B cell (primary cell): ENCODE results near the gene C1QTNF6. TPM values are rescaled to one million over a fixed set of nuclear protein-coding genes. Genes with fewer than 3 reads are reported as not detected.
A peak's percentile ranks its signal among the peaks of the same experiment; 100 is the strongest.

Experiments used
- ATAC-seq: fragments of 200-7000 bp; cut with Tn5 transposase; one replicate; pipeline ENCODE4 v1.10.0; 2021; ENCODE audit warnings: low read depth, mild to moderate bottlenecking, moderate number of reproducible peaks, moderate library complexity
- CTCF ChIA-PET: fragments of 350-600 bp; sonication (Branson Sonifier 250); formaldehyde crosslinking; loops from one replicate; lab custom pipeline; 2021; ENCODE audit warnings: antibody characterized with exemption, inconsistent platforms; lab: Charles Lee
- POLR2A ChIA-PET: fragments of 350-600 bp; sonication (Branson Sonifier 250); formaldehyde crosslinking; loops from one replicate; lab custom pipeline; 2021; ENCODE audit warnings: antibody characterized with exemption; lab: Charles Lee
- DNase-seq: peaks from one replicate; pipeline ENCODE4 v3.0.0; 2013
- H2AFZ ChIP-seq: 2 replicates; pipeline ENCODE4 v1.6.1; 2012; ENCODE audit warnings: mild to moderate bottlenecking, low read depth, low read length; ENCODE audit not compliant: insufficient read depth, poor library complexity, severe bottlenecking
- H3K27ac ChIP-seq, 2 donors: 1 replicate in 1 of 2; 2 replicates in 1 of 2; pipeline ENCODE4 v1.5.1; 2012 to 2013; ENCODE audit warnings: low read length in 2 of 2, mild to moderate bottlenecking in 2 of 2, moderate library complexity in 1 of 2
- H3K27me3 ChIP-seq, 4 experiments: fragments of 200-600 bp in 1 of 4; sonication (generic) in 1 of 4; replicated peaks in 1 of 4; 1 replicate in 2 of 4; 2 replicates in 2 of 4; pipeline versions ENCODE4 v1.6.1 to v1.7.0; 2013 to 2016; ENCODE audit warnings: low read length in 3 of 4, mild to moderate bottlenecking in 2 of 4, mixed read lengths in 1 of 4, moderate library complexity in 1 of 4; ENCODE audit not compliant: insufficient read depth in 4 of 4, control insufficient read depth in 3 of 4; ENCODE audit errors: control extremely low read depth in 1 of 4
- H3K36me3 ChIP-seq, 2 experiments: replicated peaks in 1 of 2; 1 replicate in 1 of 2; 2 replicates in 1 of 2; pipeline versions ENCODE4 v1.6.1 to v1.7.1; 2013; ENCODE audit warnings: low read length in 1 of 2; ENCODE audit not compliant: insufficient read depth in 2 of 2, control insufficient read depth in 1 of 2; ENCODE audit errors: control extremely low read depth in 1 of 2, extremely low read depth in 1 of 2
- H3K4me1 ChIP-seq, 2 donors: fragments of 200-600 bp in 1 of 2; sonication (generic) in 1 of 2; 1 replicate in 1 of 2; 2 replicates in 1 of 2; pipeline versions ENCODE4 v1.5.1 to v1.6.1; 2013 to 2017; ENCODE audit warnings: low read length in 2 of 2; ENCODE audit not compliant: control insufficient read depth in 2 of 2, insufficient read depth in 2 of 2
- H3K4me2 ChIP-seq: replicated peaks from 2 replicates; pipeline ENCODE3; 2012; ENCODE audit warnings: mild to moderate bottlenecking, low read depth, low read length; ENCODE audit not compliant: poor library complexity, severe bottlenecking
- H3K4me3 ChIP-seq, 5 experiments: fragments of 200-600 bp in 1 of 5; sonication (generic) in 1 of 5; 1 replicate in 3 of 5; 2 replicates in 2 of 5; pipeline versions ENCODE4 v1.5.1 to v1.7.0; 2011 to 2016; ENCODE audit warnings: low read length in 4 of 5, mild to moderate bottlenecking in 4 of 5, low read depth in 2 of 5, control low read depth in 1 of 5, moderate library complexity in 1 of 5; ENCODE audit not compliant: insufficient read depth in 1 of 5; ENCODE audit errors: control extremely low read depth in 1 of 5, extremely low read depth in 1 of 5
- H3K79me2 ChIP-seq: fragments of 200-600 bp; sonication (generic); one replicate; pipeline ENCODE4 v1.6.0; 2016; ENCODE audit warnings: low read length; ENCODE audit not compliant: control insufficient read depth, insufficient read depth
- H3K9ac ChIP-seq: fragments of 200-600 bp; sonication (generic); 2 replicates; pipeline ENCODE4 v1.6.1; 2017; ENCODE audit warnings: mild to moderate bottlenecking, low read length, moderate library complexity
- H3K9me3 ChIP-seq, 3 donors: one replicate each; pipeline versions ENCODE4 v1.6.1 to v1.7.1; 2013; ENCODE audit warnings: low read length in 2 of 3; ENCODE audit not compliant: control insufficient read depth in 2 of 3, insufficient read depth in 1 of 3; ENCODE audit errors: control extremely low read depth in 1 of 3
- H4K20me1 ChIP-seq: 2 replicates; pipeline ENCODE4 v1.6.0; 2012; ENCODE audit warnings: mild to moderate bottlenecking, low read length; ENCODE audit not compliant: insufficient read depth, control insufficient read depth, poor library complexity, severe bottlenecking
- H3K27ac Mint-ChIP-seq: one replicate; pipeline ENCODE4 v1.8.0; 2021; ENCODE audit warnings: mixed read lengths
- H3K27me3 Mint-ChIP-seq: one replicate; pipeline ENCODE4 v1.8.0; 2021; ENCODE audit warnings: mixed read lengths
- H3K4me1 Mint-ChIP-seq: one replicate; pipeline ENCODE4 v1.8.0; 2021; ENCODE audit warnings: mixed read lengths
- H3K4me3 Mint-ChIP-seq: one replicate; pipeline ENCODE4 v1.8.0; 2021; ENCODE audit warnings: mixed read lengths
- H3K9me3 Mint-ChIP-seq: one replicate; pipeline ENCODE4 v1.8.0; 2022; ENCODE audit warnings: mixed read lengths; ENCODE audit not compliant: insufficient read depth
- EZH2 ChIP-seq: IDR thresholded peaks from 2 replicates; pipeline ENCODE4 v1.6.1; 2012; ENCODE audit warnings: borderline replicate concordance, low read depth, mild to moderate bottlenecking, moderate library complexity, low read length; ENCODE audit not compliant: insufficient read depth, poor library complexity, severe bottlenecking
- WGBS: methylation state at CpG from one replicate; pipeline ENCODE4 v1.1.5; 2013; ENCODE audit warnings: missing lambda C conversion rate; ENCODE audit not compliant: insufficient coverage; 5-methylcytosine and 5-hydroxymethylcytosine counted together
- intact Hi-C: fragments of 100-400 bp; cut with micrococcal nuclease; formaldehyde crosslinking; loops from one replicate; pipeline ENCODE4 v1.10.0; 2022
- polyA plus RNA-seq: library from polyadenylated mRNA; depleted of rRNA; stranded (reverse); fragments of >200 nt; gene quantifications from 2 replicates; pipeline ENCODE4 v1.2.3, GENCODE V29; 2012
- total RNA-seq, 2 donors: library from RNA; stranded (reverse); fragments of 120-200 nt in 1 of 2; gene quantifications; 1 replicate in 1 of 2; 2 replicates in 1 of 2; pipeline versions ENCODE4 v1.2.3 to v1.2.4, GENCODE V29; 2013 to 2022
- TF ChIP-seq, protein P1 (sequence below): fragments of 200-600 bp; IDR thresholded peaks from one replicate; pipeline ENCODE4 v1.8.0; 2022; ENCODE audit warnings: antibody characterized with exemption, mild to moderate bottlenecking

C1QTNF6 gene
- total and polyA plus RNA-seq, 2 donors (not counting 1 experiment from before 2014, with no cell fraction given) = 18.5 to 33.9 TPM

- Histone ChIP-seq H3K9me3 (no peaks in the 10 kb centered on the region), H3K79me2 (no peaks in the 10 kb centered on the region), H3K27ac (no peak overlapping the region), H3K36me3 (no peaks in the 10 kb centered on the region), H3K4me1 (no peaks in the 10 kb centered on the region), H2AFZ (no peak overlapping the region), H3K9ac (no peak overlapping the region), H4K20me1 (no peaks in the 10 kb centered on the region), H3K4me3 (no peak overlapping the region), H3K4me2 (no peak overlapping the region), H3K27me3 (no peaks in the 10 kb centered on the region)
- H3K27me3 Mint-ChIP-seq = no peaks in the 10 kb centered on the region
- ATAC-seq (peak; percentile 50), DNase-seq (no peak)
- CTCF ChIA-PET = interaction anchor here (1.3 kb wide), 1 partner anchor 17 kb away, joined by 5 read pairs; no protein-coding TSS in a partner anchor
- H3K4me1 Mint-ChIP-seq = peaks cover 8% of the 10 kb centered on the region
- no peak overlapping the region for H3K4me3 Mint-ChIP-seq
- peak overlapping the region; percentile 59 for H3K27ac Mint-ChIP-seq
- intact Hi-C loops = no loop called here
- TF ChIP-seq, protein P1, sequence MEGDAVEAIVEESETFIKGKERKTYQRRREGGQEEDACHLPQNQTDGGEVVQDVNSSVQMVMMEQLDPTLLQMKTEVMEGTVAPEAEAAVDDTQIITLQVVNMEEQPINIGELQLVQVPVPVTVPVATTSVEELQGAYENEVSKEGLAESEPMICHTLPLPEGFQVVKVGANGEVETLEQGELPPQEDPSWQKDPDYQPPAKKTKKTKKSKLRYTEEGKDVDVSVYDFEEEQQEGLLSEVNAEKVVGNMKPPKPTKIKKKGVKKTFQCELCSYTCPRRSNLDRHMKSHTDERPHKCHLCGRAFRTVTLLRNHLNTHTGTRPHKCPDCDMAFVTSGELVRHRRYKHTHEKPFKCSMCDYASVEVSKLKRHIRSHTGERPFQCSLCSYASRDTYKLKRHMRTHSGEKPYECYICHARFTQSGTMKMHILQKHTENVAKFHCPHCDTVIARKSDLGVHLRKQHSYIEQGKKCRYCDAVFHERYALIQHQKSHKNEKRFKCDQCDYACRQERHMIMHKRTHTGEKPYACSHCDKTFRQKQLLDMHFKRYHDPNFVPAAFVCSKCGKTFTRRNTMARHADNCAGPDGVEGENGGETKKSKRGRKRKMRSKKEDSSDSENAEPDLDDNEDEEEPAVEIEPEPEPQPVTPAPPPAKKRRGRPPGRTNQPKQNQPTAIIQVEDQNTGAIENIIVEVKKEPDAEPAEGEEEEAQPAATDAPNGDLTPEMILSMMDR = no peak
- TF ChIP-seq EZH2 = no peak
- POLR2A ChIA-PET = no interaction called here
- no peaks in the 10 kb centered on the region for H3K9me3 Mint-ChIP-seq
- 57% methylated on average over 7 of the region's 16 CpGs for WGBS
Measured at GRCh38 chr22:37138849-37139561, 49.0 kb downstream of the C1QTNF6 start.

- Mint-ChIP-seq H3K27ac (no peak overlapping the region), H3K27me3 (no peaks in the 10 kb centered on the region), H3K9me3 (no peaks in the 10 kb centered on the region), H3K4me1 (peaks cover 8% of the 10 kb centered on the region), H3K4me3 (no peak overlapping the region)
- intact Hi-C loops = no loop called here
- DNase-seq (no peak), ATAC-seq (no peak)
- no peak for TF ChIP-seq EZH2
- TF ChIP-seq, protein P1 = no peak
- no peak overlapping the region for H2AFZ ChIP-seq
- no peak overlapping the region for H3K4me2 ChIP-seq
- POLR2A ChIA-PET = no interaction called here
- H3K27me3 ChIP-seq = no peaks in the 10 kb centered on the region
- no peaks in the 10 kb centered on the region for H3K36me3 ChIP-seq
- CTCF ChIA-PET = no interaction called here
- H3K79me2 ChIP-seq = no peaks in the 10 kb centered on the region
- H3K9ac ChIP-seq = no peak overlapping the region
- H3K4me1 ChIP-seq = no peaks in the 10 kb centered on the region
- no peaks in the 10 kb centered on the region for H3K9me3 ChIP-seq
- H3K4me3 ChIP-seq = no peak overlapping the region
- H3K27ac ChIP-seq = no peak overlapping the region
- WGBS = 85% methylated on average over 4 of the region's 6 CpGs
- H4K20me1 ChIP-seq = no peaks in the 10 kb centered on the region
Measured at GRCh38 chr22:37137903-37138665, 50.0 kb downstream of the C1QTNF6 start.
